RWPE2 (cell line): ENCODE measurements around the gene AGTR1.

Experiments
- ATAC-seq: fragments of 200-7000 bp; cut with Tn5 transposase; 3 replicates; pipeline ENCODE4 v1.9.1; 2021; ENCODE audit warnings: low read depth
- DNase-seq: peaks from one replicate; pipeline ENCODE4 v3.0.0-alpha.2; 2020; ENCODE audit warnings: low spot score
- H3K27ac ChIP-seq: fragments of 450-650 bp; 2 replicates; pipeline ENCODE4 v1.5.1; 2017; ENCODE audit warnings: mild to moderate bottlenecking; ENCODE audit not compliant: poor library complexity, severe bottlenecking
- H3K27me3 ChIP-seq: fragments of 250-450 bp; sonication (Bioruptor Pico); 2 replicates; pipeline ENCODE4 v1.5.1; 2021; ENCODE audit warnings: mild to moderate bottlenecking, moderate library complexity; ENCODE audit not compliant: insufficient read depth, poor library complexity, severe bottlenecking
- H3K36me3 ChIP-seq: fragments of 250-450 bp; sonication (Bioruptor Pico); 2 replicates; pipeline ENCODE4 v1.5.1; 2020; ENCODE audit warnings: low read depth, mild to moderate bottlenecking, moderate library complexity
- H3K4me1 ChIP-seq: fragments of 250-450 bp; sonication (Bioruptor Pico); 2 replicates; pipeline ENCODE4 v1.5.1; 2021; ENCODE audit warnings: mild to moderate bottlenecking, moderate library complexity; ENCODE audit not compliant: insufficient read depth, poor library complexity, severe bottlenecking
- H3K4me3 ChIP-seq: fragments of 250-450 bp; sonication (Bioruptor Pico); 2 replicates; pipeline ENCODE4 v1.5.1; 2021; ENCODE audit warnings: mild to moderate bottlenecking, moderate library complexity; ENCODE audit not compliant: severe bottlenecking
- H3K9me3 ChIP-seq: fragments of 250-450 bp; sonication (Bioruptor Pico); 2 replicates; pipeline ENCODE4 v1.5.1; 2021; ENCODE audit warnings: mild to moderate bottlenecking, moderate library complexity; ENCODE audit not compliant: severe bottlenecking
- CTCF ChIP-seq: fragments of 450-650 bp; IDR thresholded peaks from one replicate; pipeline ENCODE4 v1.5.1; 2017; ENCODE audit warnings: mild to moderate bottlenecking, moderate library complexity; ENCODE audit not compliant: poor library complexity, severe bottlenecking

The AGTR1 gene

GRCh38 chr3:148741219-148741618 lies 43.5 kb downstream of the AGTR1 start:
- Histone ChIP-seq H3K4me3 (no peak overlapping the region), H3K4me1 (no peaks in the 10 kb centered on the region), H3K36me3 (no peaks in the 10 kb centered on the region), H3K9me3 (no peaks in the 10 kb centered on the region), H3K27me3 (no peaks in the 10 kb centered on the region), H3K27ac (no peak overlapping the region)
- no peak for TF ChIP-seq CTCF
- DNase-seq (no peak), ATAC-seq (no peak)

- no peak overlapping the region for H3K27ac ChIP-seq
Measured at GRCh38 chr3:148742118-148742517, 44.4 kb downstream of the AGTR1 start.

GRCh38 chr3:148746053-148746452 lies 48.4 kb downstream of the AGTR1 start:
- no peaks in the 10 kb centered on the region for H3K27me3 ChIP-seq
- H3K27ac ChIP-seq, result no peak overlapping the region
- TF ChIP-seq CTCF, result no peak
- H3K36me3 ChIP-seq, result no peaks in the 10 kb centered on the region
- ATAC-seq (no peak), DNase-seq (no peak)
- no peaks in the 10 kb centered on the region for H3K9me3 ChIP-seq
- no peaks in the 10 kb centered on the region for H3K4me1 ChIP-seq
- H3K4me3 ChIP-seq, result no peak overlapping the region

More at GRCh38 chr3:148742118-148742517, 44.4 kb downstream of the AGTR1 start:
- Histone ChIP-seq H3K36me3 (no peaks in the 10 kb centered on the region), H3K27me3 (no peaks in the 10 kb centered on the region), H3K9me3 (no peaks in the 10 kb centered on the region), H3K4me3 (no peak overlapping the region), H3K4me1 (no peaks in the 10 kb centered on the region)
- no peak for ATAC-seq
- TF ChIP-seq CTCF, result no peak
- DNase-seq, result no peak

- no peaks in the 10 kb centered on the region for H3K9me3 ChIP-seq
- TF ChIP-seq CTCF, result no peak
- H3K4me3 ChIP-seq, result no peak overlapping the region
- DNase-seq (no peak), ATAC-seq (no peak)
- H3K27me3 ChIP-seq, result no peaks in the 10 kb centered on the region
- H3K36me3 ChIP-seq, result no peaks in the 10 kb centered on the region
- no peak overlapping the region for H3K27ac ChIP-seq
- no peaks in the 10 kb centered on the region for H3K4me1 ChIP-seq
Measured at GRCh38 chr3:148748283-148748682, 50.6 kb downstream of the AGTR1 start.

GRCh38 chr3:148750296-148750695 lies 52.6 kb downstream of the AGTR1 start:
- H3K27ac ChIP-seq, result no peak overlapping the region
- no peak overlapping the region for H3K4me3 ChIP-seq
- H3K27me3 ChIP-seq, result no peaks in the 10 kb centered on the region
- no peak for ATAC-seq
- no peaks in the 10 kb centered on the region for H3K36me3 ChIP-seq
- no peak for TF ChIP-seq CTCF
- no peaks in the 10 kb centered on the region for H3K9me3 ChIP-seq
- H3K4me1 ChIP-seq, result no peaks in the 10 kb centered on the region
- no peak for DNase-seq
